ENCODE results near the gene DLG2.

DNA sequence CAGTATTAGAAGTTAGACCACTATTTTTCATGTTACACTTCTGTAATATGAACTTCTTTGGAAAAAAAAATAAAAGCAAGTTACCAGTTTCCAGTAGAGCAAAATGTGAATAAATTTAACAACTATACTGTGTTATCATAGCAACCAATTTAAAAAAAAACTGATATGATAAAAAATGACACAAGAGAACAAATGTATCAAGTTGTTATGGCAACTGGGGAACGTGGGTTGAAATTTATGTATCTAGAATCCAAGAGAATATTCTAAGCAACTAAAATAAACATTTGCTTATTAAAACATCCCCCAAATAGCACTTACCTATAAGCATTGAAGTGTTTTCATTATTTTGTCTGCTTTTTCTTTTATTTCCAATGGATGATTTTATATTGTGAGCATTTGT lies 442.4 kb downstream of the DLG2 start:
- TF ChIP-seq, protein P1, sequence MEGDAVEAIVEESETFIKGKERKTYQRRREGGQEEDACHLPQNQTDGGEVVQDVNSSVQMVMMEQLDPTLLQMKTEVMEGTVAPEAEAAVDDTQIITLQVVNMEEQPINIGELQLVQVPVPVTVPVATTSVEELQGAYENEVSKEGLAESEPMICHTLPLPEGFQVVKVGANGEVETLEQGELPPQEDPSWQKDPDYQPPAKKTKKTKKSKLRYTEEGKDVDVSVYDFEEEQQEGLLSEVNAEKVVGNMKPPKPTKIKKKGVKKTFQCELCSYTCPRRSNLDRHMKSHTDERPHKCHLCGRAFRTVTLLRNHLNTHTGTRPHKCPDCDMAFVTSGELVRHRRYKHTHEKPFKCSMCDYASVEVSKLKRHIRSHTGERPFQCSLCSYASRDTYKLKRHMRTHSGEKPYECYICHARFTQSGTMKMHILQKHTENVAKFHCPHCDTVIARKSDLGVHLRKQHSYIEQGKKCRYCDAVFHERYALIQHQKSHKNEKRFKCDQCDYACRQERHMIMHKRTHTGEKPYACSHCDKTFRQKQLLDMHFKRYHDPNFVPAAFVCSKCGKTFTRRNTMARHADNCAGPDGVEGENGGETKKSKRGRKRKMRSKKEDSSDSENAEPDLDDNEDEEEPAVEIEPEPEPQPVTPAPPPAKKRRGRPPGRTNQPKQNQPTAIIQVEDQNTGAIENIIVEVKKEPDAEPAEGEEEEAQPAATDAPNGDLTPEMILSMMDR (IDR thresholded peaks at IDR 0.05; ENCODE audit: low read depth, low read length, missing input control) = no peak
- TF ChIP-seq, protein P2, sequence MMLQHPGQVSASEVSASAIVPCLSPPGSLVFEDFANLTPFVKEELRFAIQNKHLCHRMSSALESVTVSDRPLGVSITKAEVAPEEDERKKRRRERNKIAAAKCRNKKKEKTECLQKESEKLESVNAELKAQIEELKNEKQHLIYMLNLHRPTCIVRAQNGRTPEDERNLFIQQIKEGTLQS (IDR thresholded peaks at IDR 0.05) = no peak
- TF ChIP-seq, protein P3, sequence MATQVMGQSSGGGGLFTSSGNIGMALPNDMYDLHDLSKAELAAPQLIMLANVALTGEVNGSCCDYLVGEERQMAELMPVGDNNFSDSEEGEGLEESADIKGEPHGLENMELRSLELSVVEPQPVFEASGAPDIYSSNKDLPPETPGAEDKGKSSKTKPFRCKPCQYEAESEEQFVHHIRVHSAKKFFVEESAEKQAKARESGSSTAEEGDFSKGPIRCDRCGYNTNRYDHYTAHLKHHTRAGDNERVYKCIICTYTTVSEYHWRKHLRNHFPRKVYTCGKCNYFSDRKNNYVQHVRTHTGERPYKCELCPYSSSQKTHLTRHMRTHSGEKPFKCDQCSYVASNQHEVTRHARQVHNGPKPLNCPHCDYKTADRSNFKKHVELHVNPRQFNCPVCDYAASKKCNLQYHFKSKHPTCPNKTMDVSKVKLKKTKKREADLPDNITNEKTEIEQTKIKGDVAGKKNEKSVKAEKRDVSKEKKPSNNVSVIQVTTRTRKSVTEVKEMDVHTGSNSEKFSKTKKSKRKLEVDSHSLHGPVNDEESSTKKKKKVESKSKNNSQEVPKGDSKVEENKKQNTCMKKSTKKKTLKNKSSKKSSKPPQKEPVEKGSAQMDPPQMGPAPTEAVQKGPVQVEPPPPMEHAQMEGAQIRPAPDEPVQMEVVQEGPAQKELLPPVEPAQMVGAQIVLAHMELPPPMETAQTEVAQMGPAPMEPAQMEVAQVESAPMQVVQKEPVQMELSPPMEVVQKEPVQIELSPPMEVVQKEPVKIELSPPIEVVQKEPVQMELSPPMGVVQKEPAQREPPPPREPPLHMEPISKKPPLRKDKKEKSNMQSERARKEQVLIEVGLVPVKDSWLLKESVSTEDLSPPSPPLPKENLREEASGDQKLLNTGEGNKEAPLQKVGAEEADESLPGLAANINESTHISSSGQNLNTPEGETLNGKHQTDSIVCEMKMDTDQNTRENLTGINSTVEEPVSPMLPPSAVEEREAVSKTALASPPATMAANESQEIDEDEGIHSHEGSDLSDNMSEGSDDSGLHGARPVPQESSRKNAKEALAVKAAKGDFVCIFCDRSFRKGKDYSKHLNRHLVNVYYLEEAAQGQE (IDR thresholded peaks at IDR 0.05) = no peak
- TF ChIP-seq JUND (IDR thresholded peaks at IDR 0.05) (no peak), TAF1 (conservative IDR thresholded peaks at IDR 0.05) (no peak), SP1 (IDR thresholded peaks at IDR 0.05) (no peak), FOXA1 (IDR thresholded peaks at IDR 0.05) (no peak), YY1 (IDR thresholded peaks at IDR 0.05) (no peak)
- TF ChIP-seq, protein P4, sequence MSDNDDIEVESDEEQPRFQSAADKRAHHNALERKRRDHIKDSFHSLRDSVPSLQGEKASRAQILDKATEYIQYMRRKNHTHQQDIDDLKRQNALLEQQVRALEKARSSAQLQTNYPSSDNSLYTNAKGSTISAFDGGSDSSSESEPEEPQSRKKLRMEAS (IDR thresholded peaks at IDR 0.05) = no peak
- TF ChIP-seq, protein P5, sequence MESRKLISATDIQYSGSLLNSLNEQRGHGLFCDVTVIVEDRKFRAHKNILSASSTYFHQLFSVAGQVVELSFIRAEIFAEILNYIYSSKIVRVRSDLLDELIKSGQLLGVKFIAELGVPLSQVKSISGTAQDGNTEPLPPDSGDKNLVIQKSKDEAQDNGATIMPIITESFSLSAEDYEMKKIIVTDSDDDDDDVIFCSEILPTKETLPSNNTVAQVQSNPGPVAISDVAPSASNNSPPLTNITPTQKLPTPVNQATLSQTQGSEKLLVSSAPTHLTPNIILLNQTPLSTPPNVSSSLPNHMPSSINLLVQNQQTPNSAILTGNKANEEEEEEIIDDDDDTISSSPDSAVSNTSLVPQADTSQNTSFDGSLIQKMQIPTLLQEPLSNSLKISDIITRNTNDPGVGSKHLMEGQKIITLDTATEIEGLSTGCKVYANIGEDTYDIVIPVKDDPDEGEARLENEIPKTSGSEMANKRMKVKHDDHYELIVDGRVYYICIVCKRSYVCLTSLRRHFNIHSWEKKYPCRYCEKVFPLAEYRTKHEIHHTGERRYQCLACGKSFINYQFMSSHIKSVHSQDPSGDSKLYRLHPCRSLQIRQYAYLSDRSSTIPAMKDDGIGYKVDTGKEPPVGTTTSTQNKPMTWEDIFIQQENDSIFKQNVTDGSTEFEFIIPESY (IDR thresholded peaks at IDR 0.05) = no peak
